ENCODE measurements around the gene STEAP2. TPM values are rescaled to one million over a fixed set of nuclear protein-coding genes. Genes with fewer than 3 reads are reported as not detected.
"Not testable (repeated sequence)": the region's sequence is repeated elsewhere in the genome, so short reads cannot be mapped to it uniquely, and the experiment has no call there.

The STEAP2 gene
- total RNA-seq, 1 donor from 2014 or later, result 29.9 TPM

GRCh38 chr7:90233569-90233968, 22.0 kb downstream of the STEAP2 start:
- no peak for DNase-seq (ENCODE audit: low spot score)

GRCh38 chr7:90236721-90237289, 25.3 kb downstream of the STEAP2 start:
- DNase-seq (ENCODE audit: low spot score), result no peak

GRCh38 chr7:90238022-90238421, 26.5 kb downstream of the STEAP2 start:
- no peak for DNase-seq (ENCODE audit: low spot score)

GRCh38 chr7:90238583-90238982, 27.0 kb downstream of the STEAP2 start:
- no peak for DNase-seq (ENCODE audit: low spot score)

GRCh38 chr7:90239050-90239449, 27.5 kb downstream of the STEAP2 start:
- no peak for DNase-seq (ENCODE audit: low spot score)

GRCh38 chr7:90239625-90240228, 28.2 kb downstream of the STEAP2 start:
- DNase-seq (ENCODE audit: low spot score), result no peak

- DNase-seq (ENCODE audit: low spot score), result no peak
Observed at GRCh38 chr7:90242369-90243168, 31.0 kb downstream of the STEAP2 start.

GRCh38 chr7:90243556-90243955, 32.0 kb downstream of the STEAP2 start:
- DNase-seq (ENCODE audit: low spot score), result no peak

- DNase-seq (ENCODE audit: low spot score), result no peak
Observed at GRCh38 chr7:90244565-90244908, 33.0 kb downstream of the STEAP2 start.

- peak; percentile 92 for DNase-seq (ENCODE audit: low spot score)
Observed at GRCh38 chr7:90244909-90245851, 33.6 kb downstream of the STEAP2 start, which contains the start of gene CFAP69. CFAP69 (plus strand) TSS chr7:90245174; CDS start chr7:90245425, 251 bp downstream.

GRCh38 chr7:90246171-90246570, 34.6 kb downstream of the STEAP2 start:
- peak; percentile 30 for DNase-seq (ENCODE audit: low spot score)

GRCh38 chr7:90248706-90249105, 37.2 kb downstream of the STEAP2 start:
- no peak for DNase-seq (ENCODE audit: low spot score)

- DNase-seq (ENCODE audit: low spot score), result no peak
Observed at GRCh38 chr7:90250601-90251303, 39.2 kb downstream of the STEAP2 start.

- no peak for DNase-seq (ENCODE audit: low spot score)
Observed at GRCh38 chr7:90251304-90251635, 39.7 kb downstream of the STEAP2 start.

- DNase-seq (ENCODE audit: low spot score), result not testable (repeated sequence)
Observed at GRCh38 chr7:90256011-90256410, 44.5 kb downstream of the STEAP2 start.

GRCh38 chr7:90256778-90257177, 45.2 kb downstream of the STEAP2 start:
- no peak for DNase-seq (ENCODE audit: low spot score)

- no peak for DNase-seq (ENCODE audit: low spot score)
Observed at GRCh38 chr7:90261441-90261840, 49.9 kb downstream of the STEAP2 start.

- DNase-seq (ENCODE audit: low spot score), result no peak
Observed at GRCh38 chr7:90262438-90262837, 50.9 kb downstream of the STEAP2 start.

GRCh38 chr7:90266808-90267207, 55.3 kb downstream of the STEAP2 start:
- DNase-seq (ENCODE audit: low spot score), result no peak

- DNase-seq (ENCODE audit: low spot score), result no peak
Observed at GRCh38 chr7:90267263-90267858, 55.8 kb downstream of the STEAP2 start.

GRCh38 chr7:90269163-90269562, 57.6 kb downstream of the STEAP2 start:
- no peak for DNase-seq (ENCODE audit: low spot score)
